Esophagus muscularis mucosa (tissue), 4 donors: ENCODE results near the gene PRKCE.

Experiments
- EP300 ChIP-seq: sonication (generic); formaldehyde crosslinking; IDR thresholded peaks from one replicate; pipeline ENCODE4 v1.6.1; 2017; ENCODE audit warnings: antibody characterized with exemption
- POLR2A ChIP-seq: fragments of 450-650 bp; IDR thresholded peaks from one replicate; pipeline ENCODE4 v1.6.1; 2017; ENCODE audit warnings: antibody characterized with exemption, moderate library complexity, mild to moderate bottlenecking, low read depth
- TF ChIP-seq, protein P1 (sequence below), 3 experiments: fragments of 200-600 bp in 2 of 3; fragments of 450-650 bp in 1 of 3; sonication (generic) in 2 of 3; IDR thresholded peaks; one replicate each; pipeline ENCODE4 v1.5.1; 2017 to 2019; ENCODE audit warnings: antibody characterized with exemption in 3 of 3, mild to moderate bottlenecking in 2 of 3, moderate library complexity in 1 of 3

DNA sequence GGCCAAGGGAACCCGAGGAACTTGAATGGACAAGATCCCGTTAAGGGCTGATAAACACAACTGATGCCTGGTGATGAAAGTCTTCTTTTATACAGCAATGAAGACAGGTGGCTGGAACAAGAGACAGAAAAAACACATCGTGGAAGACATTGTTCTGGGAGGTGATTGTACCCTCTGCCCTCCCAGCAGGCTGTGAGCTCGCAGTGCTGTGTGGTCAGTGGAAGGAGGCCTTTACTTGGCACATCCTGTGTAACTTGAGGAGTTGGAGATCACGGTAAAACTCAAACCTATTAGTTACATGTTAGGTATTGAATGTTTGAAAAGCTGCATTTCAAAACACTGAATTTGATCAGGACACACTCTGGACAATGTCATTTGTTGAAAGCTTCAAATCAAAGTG is 395.8 kb downstream of the PRKCE start:
- TF ChIP-seq, protein P1, sequence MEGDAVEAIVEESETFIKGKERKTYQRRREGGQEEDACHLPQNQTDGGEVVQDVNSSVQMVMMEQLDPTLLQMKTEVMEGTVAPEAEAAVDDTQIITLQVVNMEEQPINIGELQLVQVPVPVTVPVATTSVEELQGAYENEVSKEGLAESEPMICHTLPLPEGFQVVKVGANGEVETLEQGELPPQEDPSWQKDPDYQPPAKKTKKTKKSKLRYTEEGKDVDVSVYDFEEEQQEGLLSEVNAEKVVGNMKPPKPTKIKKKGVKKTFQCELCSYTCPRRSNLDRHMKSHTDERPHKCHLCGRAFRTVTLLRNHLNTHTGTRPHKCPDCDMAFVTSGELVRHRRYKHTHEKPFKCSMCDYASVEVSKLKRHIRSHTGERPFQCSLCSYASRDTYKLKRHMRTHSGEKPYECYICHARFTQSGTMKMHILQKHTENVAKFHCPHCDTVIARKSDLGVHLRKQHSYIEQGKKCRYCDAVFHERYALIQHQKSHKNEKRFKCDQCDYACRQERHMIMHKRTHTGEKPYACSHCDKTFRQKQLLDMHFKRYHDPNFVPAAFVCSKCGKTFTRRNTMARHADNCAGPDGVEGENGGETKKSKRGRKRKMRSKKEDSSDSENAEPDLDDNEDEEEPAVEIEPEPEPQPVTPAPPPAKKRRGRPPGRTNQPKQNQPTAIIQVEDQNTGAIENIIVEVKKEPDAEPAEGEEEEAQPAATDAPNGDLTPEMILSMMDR (IDR thresholded peaks at IDR 0.05) = no peak
- no peak for TF ChIP-seq POLR2A
- no peak for TF ChIP-seq EP300
